ENCODE measurements around the gene STK32C.

DNA sequence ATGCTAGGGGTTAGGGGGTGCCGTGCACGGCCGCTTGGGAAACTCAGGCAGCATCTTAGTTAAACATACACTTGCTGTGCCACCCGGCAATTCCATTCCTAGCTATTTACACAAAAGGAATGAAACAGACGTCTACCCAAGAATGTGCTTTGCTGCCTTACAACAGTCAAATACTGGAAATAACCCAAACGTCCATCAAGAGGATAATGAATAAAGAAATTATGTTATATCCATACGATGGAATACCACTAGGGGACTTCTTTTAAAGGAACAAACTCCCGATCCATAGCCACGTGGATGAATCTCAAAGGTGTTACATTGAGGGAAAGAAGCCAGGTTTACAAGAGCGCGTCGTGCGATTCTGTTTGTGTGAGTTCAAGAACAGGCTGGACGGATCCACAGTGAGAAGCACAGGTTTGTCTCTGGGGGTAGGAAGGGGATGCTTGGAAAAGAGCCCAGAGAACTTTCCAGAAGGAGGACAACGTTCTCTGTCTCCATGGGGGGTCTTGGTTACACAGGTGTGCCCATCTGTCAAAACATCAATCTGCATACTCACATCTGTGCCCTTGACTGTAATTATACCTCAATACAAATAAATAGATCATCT lies 41.8 kb downstream of the STK32C start:
- TF ChIP-seq, protein P1, sequence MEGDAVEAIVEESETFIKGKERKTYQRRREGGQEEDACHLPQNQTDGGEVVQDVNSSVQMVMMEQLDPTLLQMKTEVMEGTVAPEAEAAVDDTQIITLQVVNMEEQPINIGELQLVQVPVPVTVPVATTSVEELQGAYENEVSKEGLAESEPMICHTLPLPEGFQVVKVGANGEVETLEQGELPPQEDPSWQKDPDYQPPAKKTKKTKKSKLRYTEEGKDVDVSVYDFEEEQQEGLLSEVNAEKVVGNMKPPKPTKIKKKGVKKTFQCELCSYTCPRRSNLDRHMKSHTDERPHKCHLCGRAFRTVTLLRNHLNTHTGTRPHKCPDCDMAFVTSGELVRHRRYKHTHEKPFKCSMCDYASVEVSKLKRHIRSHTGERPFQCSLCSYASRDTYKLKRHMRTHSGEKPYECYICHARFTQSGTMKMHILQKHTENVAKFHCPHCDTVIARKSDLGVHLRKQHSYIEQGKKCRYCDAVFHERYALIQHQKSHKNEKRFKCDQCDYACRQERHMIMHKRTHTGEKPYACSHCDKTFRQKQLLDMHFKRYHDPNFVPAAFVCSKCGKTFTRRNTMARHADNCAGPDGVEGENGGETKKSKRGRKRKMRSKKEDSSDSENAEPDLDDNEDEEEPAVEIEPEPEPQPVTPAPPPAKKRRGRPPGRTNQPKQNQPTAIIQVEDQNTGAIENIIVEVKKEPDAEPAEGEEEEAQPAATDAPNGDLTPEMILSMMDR (IDR thresholded peaks at IDR 0.05): no peak
- TF ChIP-seq POLR2A (IDR thresholded peaks at IDR 0.05): no peak

Data from body of pancreas (tissue), 4 donors.